ENCODE data around the gene AMOT.
A peak's percentile ranks its signal among the peaks of the same experiment; 100 is the strongest.

The AMOT gene

DNA sequence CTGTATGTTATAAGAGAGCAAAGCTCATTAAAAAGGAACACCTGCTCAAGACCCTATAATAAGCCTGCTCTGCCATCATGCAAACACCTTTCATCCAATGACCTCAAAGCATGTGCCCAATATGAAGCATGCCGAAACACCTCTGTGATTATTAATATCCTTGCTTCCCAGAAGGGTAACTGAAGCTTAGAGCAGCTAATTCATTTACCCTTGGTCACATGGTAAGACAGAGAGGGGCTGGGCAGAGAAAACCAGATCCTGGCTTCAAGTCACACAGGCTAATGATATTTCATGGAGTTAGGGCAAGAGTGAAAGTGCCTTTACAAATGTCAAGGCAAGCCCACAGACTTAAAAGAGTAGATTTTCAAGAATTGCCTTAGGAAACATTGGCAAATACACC, 5.6 kb downstream of the AMOT start:
- DNase-seq: no peak

DNA sequence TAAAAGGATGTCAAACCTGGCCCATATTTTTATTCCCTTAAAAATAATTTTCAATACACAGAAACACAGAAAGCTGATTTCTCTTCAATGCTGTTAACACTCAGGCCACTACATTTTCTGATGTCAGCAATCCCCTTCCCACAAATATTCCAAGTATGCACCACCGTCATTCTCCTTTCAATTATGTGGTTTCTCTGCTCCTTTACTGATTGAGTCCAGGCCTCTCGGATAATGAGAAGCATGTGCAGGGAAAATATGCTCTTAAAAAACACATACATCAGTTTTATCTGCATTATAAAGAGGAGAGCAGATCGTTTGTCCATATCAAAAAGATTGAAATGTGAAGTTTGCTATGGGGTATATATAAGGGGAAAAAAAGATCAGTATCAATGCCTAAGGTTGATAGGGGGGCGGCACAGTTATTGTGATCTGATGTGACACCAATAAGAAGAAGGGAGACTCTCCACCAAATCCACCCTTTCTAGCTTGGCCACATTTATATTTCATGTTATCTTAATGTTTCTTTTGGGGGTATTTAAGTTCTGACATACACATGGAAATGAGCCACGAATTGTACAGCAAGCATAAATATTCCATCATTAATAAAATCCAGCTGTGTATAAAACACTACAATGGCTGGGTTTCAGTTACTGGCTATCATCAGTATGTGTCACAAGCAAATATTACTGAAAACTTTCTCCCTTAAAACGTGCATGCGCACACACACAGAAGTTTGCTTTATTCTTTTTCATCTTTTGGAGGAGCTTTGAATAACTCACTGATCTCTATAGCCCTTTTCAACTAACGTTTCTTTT, 6.4 kb downstream of the AMOT start:
- DNase-seq: no peak

DNA sequence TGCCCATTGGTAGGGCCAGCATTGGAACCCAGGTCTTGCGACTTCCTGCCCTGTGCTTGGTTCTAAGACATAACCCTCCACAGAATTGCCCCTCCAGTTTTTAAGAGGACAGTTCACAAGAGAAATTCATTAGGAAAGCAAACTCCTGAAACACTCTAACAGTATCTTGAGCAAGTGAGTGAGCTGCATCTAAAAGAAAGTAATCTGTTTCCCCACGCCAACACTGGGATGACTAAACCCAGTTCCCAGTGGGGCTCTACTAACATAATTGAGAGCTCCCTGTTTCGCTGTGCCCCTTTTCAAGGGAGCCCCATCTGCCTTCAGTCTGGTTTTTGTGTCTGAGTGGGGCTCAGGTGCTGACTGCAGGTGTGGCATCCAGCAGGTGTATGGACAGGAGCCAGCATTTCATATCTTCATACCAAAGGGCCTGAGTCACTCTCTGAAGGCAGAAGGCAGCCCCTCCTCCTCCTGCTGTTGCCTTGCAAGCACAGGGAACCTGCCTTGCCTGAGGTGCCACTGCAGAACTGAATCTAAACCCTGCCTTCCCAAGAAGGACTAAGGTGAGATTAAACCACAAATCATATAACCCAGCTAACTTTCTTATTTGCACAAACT, 8.0 kb downstream of the AMOT start:
- DNase-seq: no peak

DNA sequence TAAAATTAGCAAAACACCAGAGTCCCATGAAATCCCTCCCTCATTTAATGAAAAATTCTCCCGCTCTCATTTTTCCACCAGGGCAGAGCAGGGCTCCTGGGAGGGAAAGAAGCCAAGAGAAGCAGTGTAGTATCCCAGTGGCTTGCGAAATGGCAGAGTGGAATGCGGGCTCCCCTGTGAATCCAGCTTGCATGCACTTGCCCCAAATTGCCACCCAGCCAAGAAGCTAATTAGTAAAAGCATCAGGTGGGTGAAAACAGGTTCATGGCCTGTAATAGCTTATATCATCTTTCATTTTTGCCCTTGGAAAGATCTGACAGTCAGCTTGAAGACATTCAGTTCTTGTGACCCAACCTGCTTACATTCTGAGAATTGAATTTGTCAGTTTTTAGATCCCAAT, 10.1 kb downstream of the AMOT start:
- no peak for DNase-seq

DNA sequence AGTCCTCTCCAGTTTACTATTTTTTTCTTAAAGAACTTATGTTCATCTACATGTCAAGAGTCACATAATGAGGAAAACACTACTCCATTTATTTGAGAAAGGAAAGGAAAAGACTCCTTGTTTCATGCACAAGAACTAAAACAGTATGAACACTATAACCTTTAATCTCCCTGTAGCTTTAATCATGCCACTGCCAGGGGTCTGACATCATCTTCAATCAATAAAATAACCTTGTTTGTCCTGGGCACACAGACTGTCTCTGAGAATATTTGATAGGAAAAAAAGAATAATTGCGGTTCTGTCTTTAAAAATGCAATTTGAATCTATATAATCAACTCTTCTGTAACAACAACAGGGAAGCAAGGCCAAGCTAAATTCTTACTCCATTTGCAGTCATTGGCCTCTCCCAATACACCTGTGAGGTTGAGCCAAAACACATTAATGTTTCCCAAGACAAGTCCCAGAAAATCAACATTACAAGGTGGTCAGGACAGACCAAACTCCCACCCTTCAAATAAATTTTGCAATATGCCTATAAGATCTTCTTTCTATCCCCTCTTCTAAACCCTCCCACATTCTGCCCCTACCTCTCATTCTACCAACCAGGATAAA, 13.2 kb downstream of the AMOT start:
- DNase-seq: no peak

DNA sequence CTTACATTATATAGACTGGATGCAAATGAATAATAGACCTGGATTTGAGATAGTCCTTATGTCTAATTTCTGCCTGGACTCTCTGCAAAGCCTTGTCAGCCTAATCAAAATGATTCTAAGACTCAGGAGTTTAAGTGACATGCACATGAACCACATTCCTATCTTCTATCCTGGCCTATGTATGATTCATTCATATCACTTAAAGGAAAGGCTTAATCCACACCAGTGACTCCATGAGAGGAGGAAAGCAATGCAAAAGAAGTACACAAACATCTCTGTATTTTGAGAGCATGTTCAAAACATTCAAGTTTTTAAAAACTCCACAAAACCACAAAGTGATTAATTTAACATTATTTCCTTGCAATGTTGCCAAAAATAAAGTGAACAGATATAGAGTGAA, 14.6 kb downstream of the AMOT start:
- DNase-seq: no peak

DNA sequence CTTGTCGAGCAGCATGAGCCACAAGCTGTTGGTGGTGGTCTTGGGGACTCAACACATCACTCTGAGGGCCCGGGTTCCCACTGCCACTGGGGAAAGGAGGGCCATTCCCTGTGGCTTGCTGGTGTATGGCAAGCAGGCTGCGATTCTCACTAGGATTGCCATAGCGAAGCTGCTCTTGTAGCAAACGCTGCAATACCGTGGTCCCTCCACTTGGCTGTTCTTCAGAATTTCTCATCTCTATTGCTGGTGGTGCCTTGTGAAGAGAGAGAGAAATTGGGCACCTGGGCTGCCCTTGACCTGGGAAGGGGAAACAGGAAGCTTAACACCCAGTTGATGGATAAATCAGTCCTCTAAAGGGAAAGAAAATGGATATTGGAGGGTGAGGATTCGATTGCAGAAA, 17.7 kb downstream of the AMOT start:
- DNase-seq: no peak

DNA sequence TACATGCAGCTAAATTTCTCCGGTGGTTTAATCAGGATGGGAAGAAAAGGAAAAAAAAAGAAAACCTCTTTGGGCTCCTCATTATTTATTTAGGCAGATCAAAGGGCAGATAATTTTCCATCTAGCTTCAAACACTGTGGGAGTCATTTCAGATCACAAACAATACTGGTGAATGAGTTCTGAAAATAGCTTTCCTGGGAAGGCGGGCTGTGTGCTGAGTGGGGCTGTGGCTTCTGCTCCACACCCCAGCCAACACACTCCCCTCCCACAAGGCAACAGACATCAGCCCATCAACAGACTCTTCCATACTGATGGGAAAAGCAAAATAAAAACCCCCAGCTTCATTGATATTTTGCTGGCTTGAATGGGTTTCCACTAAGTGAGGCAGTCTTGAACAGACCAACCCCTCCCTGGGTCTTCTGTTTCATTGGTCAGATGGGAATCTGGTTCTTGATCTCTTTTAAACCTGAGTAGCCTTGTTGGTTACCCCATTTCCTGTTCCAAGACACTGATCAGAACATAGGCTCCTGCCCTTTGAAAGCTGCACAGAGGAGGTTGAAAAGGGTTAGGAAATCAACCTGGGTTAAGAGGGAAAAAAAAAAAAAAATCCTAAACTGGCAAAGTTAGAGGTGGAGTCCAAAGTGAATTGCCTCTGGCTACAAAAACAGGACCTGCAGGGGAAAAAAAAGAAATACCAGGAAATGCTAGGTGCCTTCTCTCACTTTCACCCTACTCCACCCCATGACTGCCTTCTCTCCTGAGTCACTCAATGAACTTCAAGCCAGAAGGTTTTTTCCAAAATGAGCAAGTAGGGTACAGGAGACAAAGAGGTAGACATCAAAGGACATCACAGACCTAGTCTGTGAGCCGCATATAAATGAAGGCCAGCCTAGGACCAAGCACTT, 20.0 kb downstream of the AMOT start:
- DNase-seq: peak; percentile 6

DNA sequence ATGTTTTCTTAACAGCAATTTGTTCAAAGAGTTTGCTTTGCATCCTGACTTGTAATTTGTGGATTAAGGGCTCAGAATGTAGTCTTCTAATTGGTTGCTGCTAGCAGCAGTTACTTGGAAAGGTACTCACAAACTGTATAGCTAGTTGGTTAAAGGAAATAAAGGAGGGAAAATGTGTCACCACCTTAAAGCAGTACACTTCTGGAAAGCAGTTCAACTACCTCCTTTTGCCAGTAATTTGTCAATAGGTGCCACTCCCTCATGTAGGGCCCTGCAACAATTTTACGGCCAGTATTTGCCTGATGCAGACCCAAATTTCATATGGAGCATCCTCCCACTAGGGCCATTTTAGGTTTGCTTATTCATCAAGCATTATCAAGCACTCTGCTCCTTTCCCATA, 20.8 kb downstream of the AMOT start:
- no peak for DNase-seq

DNA sequence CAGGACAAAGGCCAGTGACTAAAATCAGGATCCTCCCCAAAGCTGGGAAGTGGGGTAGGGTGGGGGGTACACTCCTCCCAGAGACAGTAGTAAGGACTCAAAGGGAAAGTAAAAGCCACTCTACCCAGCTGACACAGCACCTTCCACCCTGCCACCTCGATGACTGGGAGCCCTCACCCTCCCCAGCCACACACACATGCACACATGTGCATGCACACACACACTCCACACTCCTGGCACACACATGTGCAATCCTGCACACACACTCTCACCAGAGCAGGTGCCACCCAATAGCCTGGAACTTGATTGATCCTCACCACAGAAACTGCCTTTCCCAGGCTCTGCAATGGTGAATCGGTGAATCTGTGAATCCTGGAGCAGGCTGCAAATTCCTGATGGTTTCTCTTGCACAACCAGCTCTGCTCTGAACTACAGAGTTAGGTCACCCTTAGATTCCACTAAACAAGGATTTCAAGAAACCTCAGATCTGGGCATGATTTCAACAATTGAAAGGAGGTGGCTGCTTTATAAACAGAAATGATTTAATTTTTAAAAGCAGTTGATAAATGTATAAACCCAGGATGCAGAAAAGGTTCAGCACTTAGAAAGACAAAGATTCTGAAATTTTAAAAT, 21.5 kb downstream of the AMOT start:
- no peak for DNase-seq

DNA sequence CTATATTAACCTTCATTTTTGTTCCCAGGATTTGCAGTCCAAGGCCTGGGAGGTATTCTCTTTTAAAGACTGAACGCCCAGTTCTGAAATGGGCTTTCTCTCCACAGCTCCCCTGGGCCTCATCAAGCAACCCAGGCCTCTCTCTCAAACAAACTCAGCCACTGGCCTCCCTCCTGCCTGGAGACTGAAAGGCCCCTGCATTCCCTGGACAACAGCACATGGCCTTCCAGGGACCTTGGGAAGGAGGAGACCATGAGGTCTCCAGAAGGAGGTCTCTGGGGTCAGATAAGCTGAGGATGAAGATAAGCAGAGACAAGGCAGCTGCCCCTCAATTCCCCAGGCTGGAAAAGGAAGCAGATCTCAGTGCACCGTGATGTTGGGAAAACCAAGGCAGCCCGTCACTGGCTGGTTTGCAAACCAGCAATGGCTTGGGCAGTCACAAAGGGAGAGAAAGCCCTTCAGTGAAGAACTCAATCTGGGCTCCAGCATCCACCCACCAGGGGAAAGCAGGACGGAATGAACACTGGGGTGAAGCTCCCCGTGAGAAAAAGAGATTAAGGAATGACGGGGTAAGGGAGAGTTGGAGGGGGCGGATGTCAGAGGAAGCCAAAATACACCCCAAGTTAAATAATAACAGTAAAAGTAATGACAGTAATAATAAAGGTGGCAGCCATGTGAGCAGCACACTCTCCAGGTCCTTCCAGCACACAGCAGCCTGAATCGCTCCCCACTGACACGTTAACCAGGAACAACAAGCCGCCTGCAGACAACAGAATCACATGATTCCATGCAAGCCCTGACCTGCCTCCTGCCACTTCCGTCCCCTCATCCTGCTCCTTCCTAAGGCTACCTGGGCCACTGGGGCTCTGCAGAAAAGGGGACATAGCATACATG, 22.3 kb downstream of the AMOT start:
- peak; percentile 34 for DNase-seq

DNA sequence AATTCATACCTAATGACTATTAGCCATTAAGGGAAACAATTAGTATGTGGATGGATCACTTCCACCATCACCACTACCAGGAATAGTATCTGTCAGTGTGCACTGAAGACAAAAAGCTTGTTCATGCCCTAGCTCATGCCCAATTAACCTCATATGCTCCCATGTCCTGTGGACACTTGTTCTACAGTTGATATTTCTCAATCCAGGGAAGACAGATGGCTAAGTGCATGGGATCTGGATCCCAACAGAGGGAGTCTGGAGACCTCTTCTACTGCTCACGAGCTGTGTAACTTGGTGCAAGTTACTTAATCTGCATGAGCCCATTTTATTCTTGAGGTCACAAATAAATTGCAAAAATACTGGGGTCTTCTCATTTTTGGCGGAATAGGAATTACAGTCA, 23.7 kb downstream of the AMOT start:
- DNase-seq: no peak

DNA sequence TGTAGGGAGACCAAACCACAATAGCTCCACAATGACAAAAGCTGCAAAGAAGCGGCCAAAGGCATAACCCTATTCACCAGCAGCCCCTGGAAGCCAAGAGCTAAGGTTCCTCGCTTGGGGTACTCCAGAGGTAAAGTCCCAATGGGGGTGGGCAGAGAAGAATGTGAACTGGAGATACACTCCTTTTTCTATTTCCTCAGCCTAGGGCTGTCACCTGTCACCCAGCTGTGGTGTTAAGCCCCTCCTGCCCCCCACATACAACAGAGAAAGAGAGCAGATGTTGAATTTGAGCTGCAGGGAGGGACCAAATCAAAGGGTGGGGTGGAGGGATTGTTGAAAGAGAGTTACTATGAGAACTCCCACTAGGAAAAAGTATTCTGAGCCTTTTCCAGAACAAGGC, 26.1 kb downstream of the AMOT start:
- DNase-seq: no peak

DNA sequence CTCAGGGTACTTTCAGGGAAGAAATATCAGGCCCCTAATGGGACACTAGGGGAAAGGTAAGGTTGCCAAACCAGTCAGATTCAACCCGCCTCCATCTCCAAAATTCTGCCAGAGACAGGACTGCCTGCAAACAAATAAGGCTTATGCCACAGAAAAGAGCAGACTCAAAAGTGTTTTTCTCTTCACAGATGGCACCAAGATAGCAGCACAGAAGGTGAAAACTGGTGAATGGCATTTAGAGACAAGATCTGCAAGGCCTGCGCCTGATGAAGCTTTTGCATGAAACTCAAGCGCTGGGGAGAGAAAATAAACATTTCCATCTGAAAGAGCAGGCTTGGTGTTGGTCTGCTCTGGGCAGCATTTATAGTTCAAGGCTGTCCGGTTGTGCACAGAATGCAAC, 27.9 kb downstream of the AMOT start:
- DNase-seq: no peak

DNA sequence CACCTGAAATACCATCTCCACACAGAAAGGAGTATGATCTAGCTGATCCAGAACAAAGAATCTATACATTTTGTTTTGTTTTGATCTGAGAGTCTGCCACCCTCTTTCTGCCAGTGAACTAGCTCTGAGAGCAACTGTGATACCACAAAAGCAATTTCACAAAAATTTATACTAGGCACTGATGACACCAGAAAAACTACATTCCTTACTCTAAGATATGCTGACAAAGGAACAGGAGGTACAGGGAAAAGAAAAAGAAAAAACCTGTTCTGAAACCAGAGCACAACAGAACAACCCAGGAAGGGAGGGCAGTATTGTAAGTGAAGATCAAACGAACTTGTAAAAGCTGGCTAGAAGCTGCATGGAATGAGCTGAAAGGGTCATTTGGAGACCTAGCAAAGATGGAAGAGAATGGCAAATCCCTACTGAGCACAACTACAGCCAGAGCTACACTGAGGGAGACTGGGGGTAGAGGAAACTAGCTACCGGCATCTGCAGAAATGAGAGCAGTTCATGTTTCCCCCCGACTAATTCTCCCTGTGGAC, 31.9 kb downstream of the AMOT start:
- DNase-seq: no peak

DNA sequence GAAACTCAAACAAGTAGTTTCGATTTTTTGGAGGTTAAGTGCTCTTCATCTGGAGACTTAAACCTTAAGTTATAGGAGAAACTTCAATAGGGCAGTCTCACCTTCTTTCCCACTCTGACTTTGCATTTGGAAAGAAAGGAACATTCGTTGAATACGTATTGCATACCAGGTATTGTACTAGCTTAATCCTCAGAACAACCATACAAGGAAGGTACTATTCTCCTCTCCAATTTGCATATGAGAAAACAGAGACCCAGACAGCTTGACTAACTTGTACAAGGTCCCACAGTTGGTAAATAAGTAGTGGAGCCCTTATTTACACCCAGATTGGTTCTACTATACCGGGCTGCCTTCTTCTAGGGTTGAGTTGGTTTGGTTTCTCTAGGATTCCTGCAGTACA, 32.6 kb downstream of the AMOT start:
- DNase-seq: no peak

DNA sequence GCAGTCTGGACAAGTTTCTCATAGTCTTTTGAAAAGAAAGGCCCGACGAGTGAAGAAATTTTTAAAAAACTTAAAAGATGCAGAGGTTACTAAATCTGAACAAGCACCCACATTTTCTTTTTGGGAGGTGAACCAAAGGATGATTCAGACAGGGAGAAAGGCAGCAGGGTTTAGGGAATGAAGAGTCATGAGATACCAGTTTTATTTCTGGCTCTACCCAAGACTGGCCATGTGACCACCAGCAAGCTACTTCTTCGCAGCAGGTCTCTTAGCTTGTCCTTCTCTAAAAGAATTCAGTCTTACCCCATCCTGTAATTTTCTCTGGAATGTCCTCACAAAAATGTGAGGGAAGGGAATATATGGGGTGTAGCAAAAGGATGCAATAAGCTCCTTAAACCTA, 37.6 kb downstream of the AMOT start:
- DNase-seq: no peak

DNA sequence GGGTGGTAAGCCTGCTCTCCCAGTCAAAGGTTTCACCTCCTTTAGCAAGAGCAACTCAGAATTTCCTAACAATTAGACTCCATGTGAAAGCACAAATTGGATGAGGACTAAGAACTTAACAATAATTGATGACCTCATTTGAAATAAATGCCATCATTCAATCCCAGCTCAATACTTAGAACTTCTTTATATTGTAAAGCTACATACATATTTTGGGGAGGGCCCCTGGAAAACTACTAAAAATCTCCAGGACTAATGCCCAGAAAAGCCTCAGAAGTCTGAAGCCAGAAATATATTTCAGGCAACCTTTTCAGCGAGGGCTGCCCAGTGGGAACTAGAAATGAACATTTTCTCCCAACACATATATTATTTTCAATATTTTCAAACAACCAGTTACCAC, 38.1 kb downstream of the AMOT start:
- DNase-seq: no peak

DNA sequence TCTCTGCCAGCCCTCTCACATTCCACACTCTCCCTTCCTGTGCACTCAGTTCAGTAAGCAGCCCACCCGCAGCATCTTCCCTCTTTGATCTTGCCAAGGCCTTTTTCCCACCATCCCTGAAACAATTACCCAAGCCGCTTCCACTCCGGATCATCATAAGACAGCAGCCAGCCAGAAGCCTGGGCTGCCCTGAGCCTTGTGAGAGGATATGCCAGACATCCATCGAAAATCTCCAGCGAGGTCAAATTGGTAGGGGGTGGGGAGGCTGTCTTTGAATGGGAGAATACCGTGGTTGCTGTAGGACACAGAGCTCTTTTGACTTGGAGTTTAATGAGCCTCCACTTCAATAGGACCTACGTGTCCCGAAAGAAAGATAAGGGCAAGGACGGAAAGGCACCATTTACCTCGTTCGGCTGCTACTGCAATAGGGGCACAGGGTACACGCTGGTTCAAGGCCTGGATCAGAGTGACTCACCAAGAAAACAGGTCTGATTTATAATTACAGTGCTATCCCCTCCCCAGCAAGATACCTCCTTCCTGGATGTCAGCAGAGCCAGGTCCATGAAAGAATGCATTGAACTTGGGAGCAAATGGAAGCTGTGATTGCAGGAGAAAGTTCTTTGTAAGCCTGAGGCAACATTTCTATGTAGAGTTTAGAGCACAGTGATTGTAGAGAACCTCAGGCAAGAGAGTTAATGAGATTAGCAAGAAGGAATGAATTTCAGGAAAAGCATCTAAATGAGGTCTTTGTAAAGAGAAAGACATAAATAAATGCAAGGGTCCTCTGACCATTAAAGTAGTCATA, 39.5 kb downstream of the AMOT start:
- no peak for DNase-seq

DNA sequence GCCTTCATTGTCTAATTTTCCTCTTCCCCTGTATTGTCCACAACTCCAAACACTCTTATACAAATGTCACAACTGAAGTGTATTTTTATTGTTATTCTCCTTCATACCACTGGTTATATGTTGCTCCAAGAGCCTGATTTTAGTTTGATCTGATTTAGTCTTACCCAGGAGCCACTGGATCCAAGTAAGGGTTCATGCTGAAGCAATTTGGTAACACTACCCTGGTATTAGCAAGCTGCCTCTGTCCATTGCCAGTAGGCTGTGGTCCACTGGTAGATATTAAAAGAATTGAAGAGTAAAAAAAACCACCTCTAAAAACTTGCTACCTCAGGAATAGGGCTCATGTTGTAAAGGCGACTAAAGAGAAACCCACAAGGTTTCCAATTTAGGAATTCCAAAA, 41.2 kb downstream of the AMOT start:
- DNase-seq: no peak

DNA sequence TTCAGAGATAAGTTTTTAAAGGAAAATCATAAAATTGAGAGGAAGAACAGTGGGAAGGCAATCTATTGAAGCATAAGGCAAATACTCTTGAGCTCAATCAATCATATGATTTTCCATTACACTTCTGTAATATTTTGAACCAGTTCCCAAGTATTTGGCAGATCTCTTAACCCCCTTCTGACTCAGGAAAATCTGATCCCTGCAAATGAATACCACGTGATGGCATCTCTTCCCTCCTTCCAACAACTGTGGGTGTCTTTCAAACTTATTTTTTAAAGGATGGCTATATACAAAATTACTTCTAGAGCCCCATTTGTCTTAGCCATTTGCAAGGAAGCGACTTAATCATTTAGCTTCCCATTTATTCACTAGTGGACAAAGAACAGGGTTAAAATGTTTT, 41.9 kb downstream of the AMOT start:
- DNase-seq: no peak

Data from NCI-H748 treated with DMSO at 0.1 percent for 48 hours (cell line).